Measurements from ENCODE around the gene UBALD1.
"Not testable (repeated sequence)": the region's sequence is repeated elsewhere in the genome, so short reads cannot be mapped to it uniquely, and the experiment has no call there.

Gene UBALD1

DNA sequence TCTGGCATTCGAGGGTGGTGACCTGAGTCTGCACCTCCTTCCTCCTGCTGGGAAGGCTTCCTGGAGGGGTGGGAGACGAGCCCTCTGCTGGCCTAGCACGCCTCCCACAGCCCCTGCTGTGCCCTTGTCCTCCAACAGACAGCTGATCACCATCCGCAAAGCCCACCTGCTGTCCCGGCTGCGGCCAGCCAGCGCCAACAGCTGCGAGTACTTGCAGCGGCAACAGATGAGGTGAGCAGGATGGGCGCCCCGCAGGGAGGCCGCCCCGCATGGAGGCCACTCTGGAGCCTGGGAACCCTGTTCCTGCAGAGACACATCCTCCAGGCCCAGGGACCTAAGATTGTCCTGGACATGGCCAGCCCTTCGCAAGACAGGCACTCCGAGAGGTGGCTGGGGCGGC, 21.6 kb downstream of the UBALD1 start:
- no peak for DNase-seq

DNA sequence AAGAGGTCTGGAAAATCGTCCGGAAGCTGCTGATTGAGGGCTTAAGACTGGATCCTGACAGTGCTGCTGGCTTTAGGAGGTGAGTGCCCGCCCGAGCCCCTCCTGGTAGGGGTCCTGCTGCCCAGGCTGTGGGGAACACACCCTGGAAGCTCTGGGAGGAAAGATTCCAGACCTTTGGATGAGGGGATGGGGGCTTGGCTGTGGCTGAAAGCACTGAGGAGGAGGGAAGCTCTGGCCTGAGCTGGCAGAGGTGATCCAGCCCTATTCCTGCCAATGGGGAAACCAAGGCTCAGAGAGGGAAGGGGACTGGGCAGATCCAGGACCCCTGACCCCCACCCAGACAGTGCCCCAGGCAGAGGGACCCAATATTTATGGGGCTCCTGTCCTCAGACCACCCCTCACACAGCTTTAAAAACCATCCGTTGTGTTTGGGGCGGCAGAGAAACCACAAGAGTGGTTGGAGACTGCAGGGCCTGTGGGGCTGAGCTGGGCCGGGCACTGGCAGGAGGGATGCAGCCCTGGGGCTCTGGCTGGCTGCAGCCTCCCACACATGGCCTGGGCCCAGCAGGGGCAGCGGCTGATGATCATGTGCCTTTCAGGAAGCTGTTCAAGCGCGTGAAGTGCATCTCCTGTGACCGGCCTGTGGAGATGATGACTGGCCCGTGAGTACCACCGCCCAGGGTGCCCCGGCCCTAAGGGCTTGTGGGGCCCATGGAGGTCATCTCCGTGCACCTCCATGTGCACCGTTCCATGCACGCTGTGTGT, 22.8 kb downstream of the UBALD1 start:
- DNase-seq: no peak

DNA sequence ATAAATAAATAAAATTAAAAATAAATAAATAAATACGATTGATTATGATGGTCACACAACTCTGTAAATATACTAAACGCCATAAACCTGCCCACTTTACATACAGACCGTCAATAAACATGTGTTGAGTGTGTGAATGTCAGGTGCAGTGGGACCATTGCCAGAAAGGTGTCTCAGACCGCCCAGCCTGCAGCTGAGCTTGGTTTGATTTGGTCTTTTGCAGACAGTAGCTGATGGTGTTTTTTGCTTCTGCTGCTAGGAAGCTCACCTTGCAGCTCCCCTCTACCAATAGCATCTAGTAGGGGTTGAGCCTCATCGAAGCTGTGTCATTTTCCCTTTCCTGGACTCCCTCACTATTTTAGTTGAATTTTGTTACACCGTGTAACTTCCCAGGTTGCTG, 23.5 kb downstream of the UBALD1 start:
- no peak for DNase-seq

DNA sequence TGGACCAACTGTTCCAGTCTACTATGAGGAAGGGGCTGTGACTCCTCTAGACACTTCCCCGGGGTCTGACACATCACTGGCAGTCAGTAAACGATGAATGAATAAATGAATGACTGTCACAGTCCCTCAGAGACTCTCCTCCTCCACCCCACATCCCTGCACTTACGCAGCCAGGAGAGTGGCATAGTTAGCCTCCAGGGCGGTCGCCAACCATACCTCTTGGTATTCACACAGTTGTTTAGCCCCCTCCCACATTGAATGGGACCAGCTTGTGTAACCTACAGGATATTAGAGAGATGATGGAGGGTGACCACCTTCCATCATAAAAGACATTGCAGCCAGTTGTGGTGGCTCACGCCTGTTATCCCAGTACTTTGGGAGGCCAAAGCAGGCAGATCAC, 25.7 kb downstream of the UBALD1 start:
- no peak for DNase-seq

DNA sequence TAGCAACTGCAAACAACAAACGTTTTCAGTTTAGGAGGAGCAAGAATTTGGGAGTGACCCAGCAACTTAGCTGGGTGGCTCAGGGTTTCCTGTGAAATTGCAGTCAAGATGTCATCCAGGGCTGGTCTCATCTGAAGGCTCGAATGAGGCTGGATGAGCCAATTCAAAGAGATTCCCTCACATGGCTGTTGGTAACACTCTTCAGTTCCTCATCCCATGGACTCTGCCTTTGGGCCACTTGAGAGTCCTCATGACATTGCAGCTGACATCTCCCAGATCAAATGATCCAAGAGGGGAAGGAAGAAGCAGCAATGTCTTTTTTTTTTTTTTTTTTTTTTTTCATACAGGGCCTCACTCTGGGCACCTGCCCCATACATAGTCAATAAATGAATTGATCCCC, 26.3 kb downstream of the UBALD1 start:
- no peak for DNase-seq

DNA sequence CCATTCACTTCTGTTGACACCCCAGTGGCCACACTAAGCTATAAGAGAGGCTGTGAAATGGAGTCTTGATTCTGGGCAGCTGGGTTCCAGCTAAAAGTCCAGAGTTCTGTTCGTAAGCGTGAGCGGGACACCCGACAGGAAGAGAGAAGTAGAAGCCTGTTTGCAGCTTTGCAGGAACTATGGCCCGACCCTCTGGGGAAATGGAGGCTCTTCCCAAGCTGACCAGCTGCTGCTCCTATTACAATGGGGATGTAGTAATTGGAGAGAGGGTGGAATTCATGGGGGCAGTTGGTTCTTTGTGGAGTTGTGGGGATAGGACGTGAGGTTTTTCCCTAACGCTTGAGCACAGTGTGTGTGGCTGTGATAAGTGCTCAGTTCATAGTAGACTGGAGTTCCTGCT, 28.4 kb downstream of the UBALD1 start:
- DNase-seq: no peak

DNA sequence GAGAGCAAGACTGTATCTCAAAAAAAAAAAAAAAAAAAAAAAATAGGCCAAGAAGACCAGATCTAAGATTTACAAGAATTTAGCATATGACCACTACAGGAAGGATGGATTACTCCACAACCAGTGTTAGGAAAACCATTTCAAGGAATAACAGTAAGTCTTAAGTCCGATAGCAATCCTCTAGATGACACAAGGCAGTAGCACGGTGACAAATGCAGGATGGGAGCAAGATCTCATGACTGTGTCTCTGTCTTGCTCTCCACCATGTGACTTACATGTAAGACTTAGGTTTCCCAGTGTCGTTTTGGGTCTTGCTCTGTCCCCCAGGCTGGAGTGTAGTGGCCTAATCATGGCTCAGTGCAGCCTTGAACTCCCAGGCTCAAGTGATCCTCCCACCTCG, 30.8 kb downstream of the UBALD1 start:
- no peak for DNase-seq

DNA sequence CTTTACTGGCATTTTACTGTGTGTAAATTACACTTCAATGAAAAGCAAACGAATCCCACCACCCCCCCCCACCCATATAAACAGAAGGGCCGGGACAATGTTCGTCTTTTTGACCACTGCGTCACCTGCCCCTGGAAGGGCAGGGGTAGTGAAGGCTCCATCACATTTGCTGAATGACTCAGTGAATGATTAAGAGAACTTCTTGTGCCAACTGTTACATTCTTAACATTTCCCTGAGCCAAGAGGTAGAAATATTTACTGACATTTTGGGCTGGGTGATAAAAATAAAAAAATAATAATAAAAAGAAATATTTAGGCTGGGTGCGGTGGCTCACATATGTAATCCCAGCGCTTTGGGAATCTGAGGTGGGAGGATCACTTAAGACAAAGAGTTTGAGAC, 34.4 kb downstream of the UBALD1 start:
- DNase-seq: no peak

DNA sequence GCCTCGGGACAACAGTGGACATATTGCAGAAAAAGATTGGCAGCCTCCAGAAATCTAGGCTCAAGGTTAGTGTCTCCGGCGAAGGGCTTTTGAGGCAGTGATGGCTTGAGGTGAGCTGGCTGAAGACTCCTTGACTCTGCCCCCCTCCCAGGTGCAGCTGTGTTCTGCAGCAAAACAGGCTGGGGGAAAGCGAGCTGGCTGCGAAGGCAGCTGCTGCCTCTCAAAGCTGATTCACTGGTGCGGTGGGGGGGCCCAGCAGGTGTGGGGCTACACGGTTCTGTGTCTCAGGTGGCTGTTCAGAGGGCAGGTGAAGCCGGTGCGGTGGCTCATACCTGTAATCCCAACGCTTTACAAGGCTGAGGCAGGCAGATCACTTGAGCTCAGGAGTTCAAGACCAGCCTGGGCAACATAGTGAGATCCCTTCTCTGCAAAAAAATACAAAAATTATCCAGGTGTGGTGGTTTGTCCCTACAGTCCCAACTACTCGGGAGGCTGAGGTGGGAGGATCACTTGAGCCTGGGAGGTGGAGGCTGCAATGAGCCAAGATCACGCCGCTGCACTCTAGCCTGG, 35.6 kb downstream of the UBALD1 start:
- no peak for DNase-seq

DNA sequence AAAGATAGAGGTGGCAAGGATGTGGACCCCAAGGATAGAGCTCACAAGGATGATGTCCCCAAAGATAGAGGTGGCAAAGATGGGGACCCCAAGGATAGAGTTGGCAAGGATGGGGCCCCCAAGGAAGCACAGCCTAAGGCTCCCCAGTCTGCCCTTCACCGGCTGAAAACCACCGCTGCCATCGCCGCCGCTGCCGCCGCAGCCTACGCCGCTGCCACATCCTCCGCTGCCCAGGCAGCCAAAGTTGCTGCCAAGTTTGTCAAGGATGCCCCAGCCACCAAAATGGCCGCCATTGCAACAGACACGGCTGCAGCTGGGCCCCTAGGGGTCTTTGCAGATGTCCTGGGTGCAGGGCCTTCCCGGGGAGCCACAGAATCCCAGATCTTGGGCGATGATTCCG, 38.7 kb downstream of the UBALD1 start:
- DNase-seq: no peak

DNA sequence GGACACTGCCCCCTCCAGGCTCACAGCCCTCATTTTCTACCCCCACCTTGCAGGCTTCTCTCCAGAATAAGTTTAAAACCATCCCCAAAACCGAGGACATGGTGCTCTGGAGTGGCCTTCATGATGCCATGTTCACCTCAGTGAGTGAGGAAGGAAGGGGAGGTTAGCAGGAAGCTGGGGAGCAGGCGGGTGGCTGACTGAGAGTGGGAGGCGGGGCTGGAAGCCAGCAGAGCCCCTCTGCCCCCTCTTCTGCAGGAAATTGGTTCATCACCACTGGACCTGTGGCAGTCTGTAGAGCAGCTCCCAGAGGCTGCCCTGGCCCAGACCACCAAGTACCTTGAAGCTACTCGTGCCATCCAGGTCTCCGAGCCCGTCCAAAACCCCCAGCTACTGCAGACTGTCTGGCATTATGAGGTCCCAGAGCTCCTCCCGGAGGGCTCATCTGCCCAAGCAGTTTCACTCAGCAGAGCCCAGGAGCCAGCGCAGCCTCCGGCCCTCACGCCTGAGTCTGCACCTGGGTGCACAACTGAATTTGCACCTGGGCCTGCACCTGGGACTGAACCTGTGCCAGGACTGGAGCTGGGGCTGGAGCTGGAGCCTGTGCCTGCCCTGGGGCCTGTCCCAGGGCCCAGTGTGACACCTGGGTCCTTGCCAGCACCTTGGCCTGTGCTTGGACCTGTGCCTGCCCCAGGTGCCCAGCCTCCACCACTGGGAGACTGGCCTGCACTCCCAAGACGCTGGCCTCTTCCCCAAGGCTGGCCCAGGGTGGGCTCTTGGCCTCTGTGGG, 39.6 kb downstream of the UBALD1 start:
- DNase-seq: no peak

DNA sequence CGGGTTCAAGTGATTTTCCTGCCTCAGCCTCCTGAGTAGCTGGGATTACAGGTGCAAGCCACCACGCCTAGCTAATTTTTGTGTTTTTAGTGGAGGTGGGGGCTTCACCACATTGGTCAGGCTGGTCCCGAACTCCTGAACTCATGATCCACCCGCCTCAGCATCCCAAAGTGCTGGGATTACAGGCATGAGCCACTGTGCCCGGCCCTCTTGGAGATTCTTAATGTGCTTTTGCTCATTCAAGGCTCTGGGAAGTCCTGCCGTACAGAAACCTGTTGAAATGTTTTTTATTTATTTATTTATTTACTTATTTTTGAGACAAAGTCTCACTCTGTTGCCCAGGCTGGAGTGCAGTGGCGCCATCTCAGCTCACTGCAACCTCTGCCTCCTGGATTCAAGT, 40.8 kb downstream of the UBALD1 start:
- not testable (repeated sequence) for DNase-seq

DNA sequence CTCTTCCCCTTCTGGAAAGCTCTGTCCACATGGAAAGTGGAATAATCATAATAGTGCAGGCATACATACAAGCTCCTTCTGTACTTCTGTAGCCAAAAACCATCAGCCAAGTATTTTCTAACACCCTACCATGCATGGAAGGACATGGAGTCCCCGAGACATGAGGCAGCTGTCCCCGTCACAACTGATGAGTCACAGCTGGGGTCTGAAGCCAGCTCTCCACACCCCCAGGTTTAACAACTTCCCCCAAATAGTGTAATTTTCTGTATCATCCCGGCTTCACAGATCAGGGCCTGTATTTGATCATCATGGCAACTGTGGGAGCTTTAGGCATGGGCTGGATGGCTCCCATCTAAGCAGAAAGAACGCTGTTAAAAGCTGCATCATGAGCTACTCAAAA, 42.0 kb downstream of the UBALD1 start:
- no peak for DNase-seq

DNA sequence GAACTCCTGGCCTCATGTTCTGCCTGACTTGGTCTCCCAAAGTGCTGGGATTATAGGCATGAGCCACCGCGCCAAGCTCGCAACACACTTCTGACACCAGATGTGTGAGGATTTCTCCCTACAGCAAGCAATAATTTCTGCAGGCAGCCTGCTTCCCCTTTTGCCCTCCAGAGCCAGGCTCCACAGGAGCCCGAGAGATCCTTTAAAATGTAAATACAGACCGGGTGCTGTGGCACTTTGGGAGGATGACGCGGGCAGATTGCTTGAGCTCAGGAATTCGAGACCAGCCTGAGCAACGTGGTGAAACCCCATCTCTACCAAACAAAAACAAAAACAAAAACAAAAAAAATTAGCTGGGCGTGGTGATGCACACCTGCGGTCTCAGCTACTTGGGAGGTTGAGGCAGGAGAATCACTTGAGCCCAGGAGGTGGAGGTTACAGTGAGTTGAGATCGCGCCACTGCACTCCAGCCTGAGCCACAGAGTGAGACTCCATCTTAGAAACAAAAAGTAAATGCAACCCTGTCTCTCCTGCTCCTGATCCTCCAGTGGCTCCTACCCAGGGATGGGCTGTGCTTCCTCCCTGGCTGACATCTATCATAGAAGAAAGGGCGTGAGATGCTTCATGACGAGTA, 43.9 kb downstream of the UBALD1 start:
- no peak for DNase-seq

DNA sequence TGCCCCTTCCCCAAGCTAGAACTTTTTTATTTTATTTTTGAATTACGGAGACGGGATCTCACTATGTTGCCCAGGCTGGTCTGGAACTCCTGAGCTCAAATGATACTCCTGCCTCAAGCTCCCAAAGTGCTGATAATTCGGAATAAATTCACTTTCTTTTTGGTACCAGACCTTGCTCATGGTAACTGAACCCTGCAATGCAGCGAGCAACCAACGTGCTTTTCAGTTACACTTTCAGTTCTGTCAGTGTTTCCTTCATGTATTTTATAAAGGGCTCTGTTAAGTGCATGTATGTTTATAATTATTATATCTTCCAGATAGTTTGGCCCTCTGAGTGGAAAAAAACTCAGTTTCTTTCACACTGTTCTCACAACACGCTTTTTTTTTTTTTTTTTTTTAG, 44.6 kb downstream of the UBALD1 start:
- no peak for DNase-seq

DNA sequence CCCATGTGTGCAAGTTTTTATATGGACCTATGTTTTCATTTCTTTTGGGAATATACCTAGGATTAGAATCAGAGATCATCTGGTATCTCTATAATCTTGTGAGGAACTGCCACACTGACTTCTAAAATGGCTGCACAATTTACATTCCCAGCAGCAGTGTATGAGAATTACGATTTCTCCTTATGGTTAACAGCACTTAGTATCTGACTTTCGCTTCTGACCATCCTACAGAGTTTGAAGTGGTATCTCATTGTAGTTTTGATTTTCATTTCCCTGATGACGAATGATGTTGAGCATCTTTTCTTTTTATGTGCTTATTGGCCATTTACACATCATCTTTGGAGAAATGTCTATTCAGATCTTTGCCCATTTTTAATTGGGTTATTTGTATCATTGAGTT, 48.5 kb downstream of the UBALD1 start:
- no peak for DNase-seq

DNA sequence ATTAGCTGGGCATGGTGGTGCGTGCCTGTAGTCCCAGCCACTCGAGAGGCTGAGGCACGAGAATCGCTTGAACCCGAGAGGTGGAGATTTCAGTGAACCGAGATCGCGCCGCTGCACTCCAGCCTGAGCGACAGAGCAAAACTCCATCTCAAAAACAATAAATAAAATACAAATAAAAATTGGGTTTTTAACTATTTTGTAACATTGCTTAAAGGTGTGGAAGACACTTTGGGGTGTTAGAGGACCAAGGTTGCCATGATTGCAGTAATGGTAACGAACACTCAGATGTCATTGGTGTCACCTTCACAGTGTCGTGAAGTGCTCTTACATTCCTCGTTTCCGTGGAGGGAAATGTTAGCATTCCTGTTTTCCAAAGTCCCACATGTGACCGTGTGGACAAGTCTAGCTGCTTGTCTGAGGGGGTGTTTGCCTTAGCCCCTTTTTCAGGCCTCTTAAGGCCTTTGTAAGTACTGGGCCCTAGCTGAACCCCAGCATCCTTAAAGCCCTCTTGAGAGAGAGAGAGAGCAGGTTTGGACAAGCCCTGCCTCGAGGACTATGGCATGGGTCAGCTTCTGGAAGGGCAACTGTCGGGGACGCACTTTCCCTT, 49.9 kb downstream of the UBALD1 start:
- DNase-seq: no peak

DNA sequence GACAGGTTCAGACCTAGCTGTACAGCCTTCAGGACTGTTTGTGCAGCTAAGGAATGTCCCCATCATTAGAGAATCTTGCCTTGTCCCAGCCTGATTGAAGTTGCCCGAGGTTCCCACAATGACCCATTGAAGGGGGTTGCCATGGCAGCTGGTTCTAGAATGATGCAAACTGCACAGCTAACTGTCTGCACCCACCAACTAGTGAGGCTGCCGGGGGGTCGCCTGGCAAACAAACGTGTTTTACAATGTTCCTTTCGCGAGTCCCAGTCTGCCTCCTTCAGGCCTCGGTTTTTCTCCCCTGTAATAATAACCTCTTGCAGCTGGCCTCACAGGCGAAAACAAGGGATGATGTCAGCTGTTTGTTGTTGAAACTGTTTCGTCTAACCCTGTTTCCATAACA, 53.1 kb downstream of the UBALD1 start:
- no peak for DNase-seq

Data from stimulated activated CD4-positive, alpha-beta T cell treated with anti-CD3 and anti-CD28 coated beads, Interleukin-4, amount 100 ng/mL, for 24 hours (primary cell).